ENCODE data around the gene RRP15.
A peak's percentile ranks its signal among the peaks of the same experiment; 100 is the strongest.

DNA sequence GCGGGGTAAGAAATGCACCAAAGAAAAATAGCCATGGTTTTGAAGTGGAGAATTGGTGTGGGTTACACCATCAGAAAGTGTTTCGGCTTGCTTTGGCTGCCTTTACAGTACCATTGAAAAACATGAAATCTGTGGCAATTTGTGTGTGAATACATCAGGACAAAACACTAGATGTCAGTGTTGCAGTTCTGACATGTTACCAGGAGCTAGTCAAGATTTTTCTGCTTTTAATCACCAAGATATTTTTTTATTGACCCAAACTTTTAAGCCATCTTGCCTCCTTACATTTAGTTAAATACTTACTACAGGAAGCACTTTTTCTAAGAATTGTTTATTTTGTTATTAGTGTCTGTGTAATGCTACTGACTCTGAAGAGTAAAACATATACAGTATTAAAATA lies 14.3 kb downstream of the RRP15 start:
- TF ChIP-seq CTCF (conservative IDR thresholded peaks at IDR 0.05 in 1 of 2, IDR thresholded peaks at IDR 0.05 in 1 of 2; ENCODE audit: extremely low read depth in 1 of 2, insufficient read depth in 1 of 2, low read depth in 1 of 2, low read length in 2 of 2): peak; percentile 44 to 63
- no peak for TF ChIP-seq EZH2 (IDR thresholded peaks at IDR 0.05; ENCODE audit: borderline replicate concordance, low read length)

Measured in mammary epithelial cell (primary cell).